Cerebellar cortex (tissue), 1 donor: ENCODE data around the gene LMLN.
"Not testable (repeated sequence)": the region's sequence is repeated elsewhere in the genome, so short reads cannot be mapped to it uniquely, and the experiment has no call there.

ENCODE experiments used
- DNase-seq: peaks from one replicate; pipeline ENCODE4 v3.0.0-alpha.2; 2015; ENCODE audit warnings: low spot score

Gene LMLN

GRCh38 chr3:197957790-197958133 lies 2.3 kb upstream of the LMLN start:
- peak; percentile 44 for DNase-seq

- DNase-seq, result no peak
Observed at GRCh38 chr3:197958346-197958745, 1.7 kb upstream of the LMLN start.

- not testable (repeated sequence) for DNase-seq
Observed at GRCh38 chr3:197958848-197959247, 1.2 kb upstream of the LMLN start.

- DNase-seq, result peak; percentile 36
Observed at GRCh38 chr3:197959500-197959890, 522 bp upstream of the LMLN start.

GRCh38 chr3:197960694-197961581 lies 921 bp downstream of the LMLN start:
- DNase-seq, result no peak

- no peak for DNase-seq
Observed at GRCh38 chr3:197961582-197961945, 1.5 kb downstream of the LMLN start.

- no peak for DNase-seq
Observed at GRCh38 chr3:197963019-197963637, 3.1 kb downstream of the LMLN start.

GRCh38 chr3:197967337-197967989 lies 7.4 kb downstream of the LMLN start:
- DNase-seq, result not testable (repeated sequence)

- DNase-seq, result no peak
Observed at GRCh38 chr3:197970588-197970987, 10.6 kb downstream of the LMLN start.

- no peak for DNase-seq
Observed at GRCh38 chr3:197974016-197974415, 14.0 kb downstream of the LMLN start.

GRCh38 chr3:197975311-197975710 lies 15.3 kb downstream of the LMLN start:
- no peak for DNase-seq

- no peak for DNase-seq
Observed at GRCh38 chr3:197983076-197983475, 23.1 kb downstream of the LMLN start.

- no peak for DNase-seq
Observed at GRCh38 chr3:197989651-197990050, 29.6 kb downstream of the LMLN start.

GRCh38 chr3:197994736-197995135 lies 34.7 kb downstream of the LMLN start:
- no peak for DNase-seq

- DNase-seq, result no peak
Observed at GRCh38 chr3:197996855-197997254, 36.8 kb downstream of the LMLN start.

- no peak for DNase-seq
Observed at GRCh38 chr3:197997936-197998335, 37.9 kb downstream of the LMLN start.

GRCh38 chr3:198017090-198017489 lies 57.1 kb downstream of the LMLN start:
- no peak for DNase-seq

GRCh38 chr3:198018416-198018815 lies 58.4 kb downstream of the LMLN start:
- DNase-seq, result no peak

GRCh38 chr3:198019115-198019514 lies 59.1 kb downstream of the LMLN start:
- DNase-seq, result no peak

GRCh38 chr3:198021320-198021719 lies 61.3 kb downstream of the LMLN start:
- no peak for DNase-seq

- no peak for DNase-seq
Observed at GRCh38 chr3:198022604-198023003, 62.6 kb downstream of the LMLN start.

GRCh38 chr3:198025644-198026043 lies 65.6 kb downstream of the LMLN start:
- no peak for DNase-seq

- DNase-seq, result no peak
Observed at GRCh38 chr3:198026620-198027019, 66.6 kb downstream of the LMLN start.
